MCF 10A (cell line): ENCODE data around the gene SPPL3. TPM values are rescaled to one million over a fixed set of nuclear protein-coding genes. Genes with fewer than 3 reads are reported as not detected.

ENCODE experiments used
- BruUV-seq: library from RNA; stranded (reverse); fragments of 400-500 nt; replicated peaks from 2 replicates; lab custom pipeline; 2021; lab: Mats Ljungman, UMichigan
- CTCF ChIA-PET: fragments of 300-600 bp; sonication (Branson Sonifier 250); formaldehyde crosslinking; extraction: SDS; loops from one replicate; lab custom pipeline; 2021; ENCODE audit warnings: antibody characterized with exemption, inconsistent platforms; lab: Yijun Ruan, JAX
- POLR2A ChIA-PET: fragments of 300-600, 350-650 bp; sonication (Branson Sonifier 250); formaldehyde crosslinking; extraction: SDS; loops from one replicate; lab custom pipeline; 2020; ENCODE audit warnings: antibody characterized with exemption, inconsistent platforms; lab: Yijun Ruan, JAX
- DNase-seq: peaks from one replicate; pipeline ENCODE4 v3.0.0-alpha.2; 2018; ENCODE audit not compliant: unreplicated experiment
- H3K27ac Mint-ChIP-seq: one replicate; pipeline ENCODE4 v1.8.0; 2022; ENCODE audit warnings: mild to moderate bottlenecking, low read depth, mixed read lengths; ENCODE audit not compliant: unreplicated experiment
- H3K27me3 Mint-ChIP-seq: one replicate; pipeline ENCODE4 v1.8.0; 2022; ENCODE audit warnings: mixed read lengths; ENCODE audit not compliant: insufficient read depth, unreplicated experiment
- H3K36me3 Mint-ChIP-seq: one replicate; pipeline ENCODE4 v1.8.0; 2022; ENCODE audit warnings: mild to moderate bottlenecking, moderate library complexity, mixed read lengths; ENCODE audit not compliant: insufficient read depth, unreplicated experiment
- H3K4me1 Mint-ChIP-seq: one replicate; pipeline ENCODE4 v1.8.0; 2022; ENCODE audit warnings: mixed read lengths; ENCODE audit not compliant: insufficient read depth, unreplicated experiment
- H3K4me3 Mint-ChIP-seq: one replicate; pipeline ENCODE4 v1.8.0; 2022; ENCODE audit warnings: mild to moderate bottlenecking, moderate library complexity, mixed read lengths; ENCODE audit not compliant: unreplicated experiment
- H3K9me3 Mint-ChIP-seq: one replicate; pipeline ENCODE4 v1.8.0; 2022; ENCODE audit warnings: mixed read lengths; ENCODE audit not compliant: unreplicated experiment
- CTCF ChIP-seq: fragments of 200-600 bp; IDR thresholded peaks from one replicate; pipeline ENCODE4 v1.8.0; 2022; ENCODE audit warnings: antibody characterized with exemption, mild to moderate bottlenecking; ENCODE audit not compliant: unreplicated experiment
- intact Hi-C: fragments of 100-400 bp; cut with micrococcal nuclease; formaldehyde crosslinking; loops from 2 replicates; pipeline ENCODE4 v1.14.1; 2022
- total RNA-seq: library from RNA; stranded (reverse); gene quantifications from 2 replicates; pipeline ENCODE4 v1.2.3, GENCODE V29; 2022

Gene SPPL3
- total RNA-seq, 1 experiment from 2014 or later, result 32.6 TPM

DNA sequence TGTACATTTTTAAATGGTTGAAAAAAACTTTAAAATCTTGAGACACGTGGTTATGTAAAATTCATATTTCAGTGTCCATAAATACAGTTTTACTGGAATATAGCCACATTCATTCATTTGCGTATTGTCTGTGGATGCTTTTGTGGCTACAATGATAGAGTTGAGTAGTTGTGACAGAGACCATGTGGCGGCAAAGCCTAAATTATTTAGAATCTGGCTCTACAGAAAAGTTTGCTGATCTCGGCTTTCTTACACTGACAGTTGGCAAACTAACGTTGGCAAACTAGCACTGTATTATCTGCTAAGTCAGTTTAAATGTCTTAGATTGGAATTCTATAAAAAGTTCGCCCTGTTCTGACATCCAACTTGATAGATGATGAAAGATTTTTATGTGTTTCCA is 191.5 kb downstream of the SPPL3 start:
- Mint-ChIP-seq H3K27ac (no peak overlapping the region), H3K36me3 (peaks cover 41% of the 10 kb centered on the region), H3K4me3 (no peak overlapping the region), H3K27me3 (no peaks in the 10 kb centered on the region), H3K9me3 (no peaks in the 10 kb centered on the region), H3K4me1 (peaks cover 11% of the 10 kb centered on the region)
- CTCF ChIA-PET, result interaction anchor here (2.4 to 2.5 kb wide), 2 partner anchors 8 to 64 kb away, joined by 5 to 15 read pairs; no protein-coding TSS in a partner anchor
- no peak for TF ChIP-seq CTCF
- BruUV-seq, result no TSS peak
- POLR2A ChIA-PET, result interaction anchor here (2.7 to 3.7 kb wide), 2 partner anchors 8 to 131 kb away, joined by 17 read pairs; partner anchors contain the start of gene POP5
- DNase-seq, result no peak
- intact Hi-C loops, result no loop called here

Other genes starting within 250 kb of the SPPL3 start
- 107 and 144 TPM in 2 replicates for gene MLEC, start 217.2 kb downstream of the SPPL3 start, total RNA-seq
- 31.0 and 34.7 TPM in 2 replicates for gene UNC119B, start 193.9 kb downstream of the SPPL3 start, total RNA-seq
- gene ACADS, start 178.5 kb downstream of the SPPL3 start, total RNA-seq, result 1.9 and 2.1 TPM in 2 replicates
- gene HNF1A, start 74.2 kb upstream of the SPPL3 start, total RNA-seq, result not detected in 2 replicates
- gene C12orf43, start 112.1 kb upstream of the SPPL3 start, total RNA-seq, result 15.5 and 18.9 TPM in 2 replicates
- 0.29 and 0.47 TPM in 2 replicates for gene OASL, start 134.9 kb upstream of the SPPL3 start, total RNA-seq
- 0.68 and 1.3 TPM in 2 replicates for gene P2RX7, start 228.5 kb upstream of the SPPL3 start, total RNA-seq